ENCODE results near the gene ARHGEF28.

ARHGEF28 gene

DNA sequence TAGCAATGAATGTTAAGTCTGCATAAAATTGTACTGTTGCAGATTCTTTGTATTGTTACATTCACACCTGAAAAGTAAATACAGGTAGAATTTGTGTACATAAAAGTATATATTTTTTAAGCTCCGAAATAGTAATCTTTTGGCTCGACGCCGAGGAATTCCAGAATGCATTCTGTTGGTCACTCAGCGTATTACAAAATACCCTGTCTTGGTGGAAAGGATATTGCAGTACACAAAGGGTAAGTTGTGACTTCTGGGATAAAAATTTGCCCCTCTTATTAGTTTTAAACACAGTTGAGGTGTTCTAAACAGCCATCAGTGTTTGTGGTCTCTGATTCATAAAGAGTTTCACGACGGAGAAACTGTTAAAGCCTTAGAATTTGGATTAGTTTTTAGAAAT is 257.6 kb downstream of the ARHGEF28 start:
- no peak overlapping the region for H3K4me3 ChIP-seq (ENCODE audit: low read length)
- no peak for TF ChIP-seq ZNF274 (IDR thresholded peaks at IDR 0.05; ENCODE audit: low read depth, low read length)

DNA sequence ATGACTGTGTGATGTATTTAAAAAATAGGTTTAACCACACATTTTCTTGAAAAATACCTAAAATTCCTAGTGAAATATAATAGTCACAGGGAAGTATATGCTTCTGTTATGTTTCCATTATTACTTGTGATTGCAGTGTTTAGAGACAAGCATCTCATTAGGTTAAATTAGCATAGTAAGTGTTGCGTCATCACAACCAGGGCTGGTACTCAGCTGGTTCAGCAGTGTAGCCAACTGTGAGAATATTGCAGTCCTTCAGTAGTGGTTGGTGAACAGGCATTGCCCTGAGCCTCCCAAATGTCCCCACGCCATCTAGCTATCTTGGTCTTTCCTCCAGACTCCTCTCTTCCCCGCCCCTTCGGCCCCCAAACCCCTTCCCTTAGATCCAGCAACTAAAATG is 261.7 kb downstream of the ARHGEF28 start:
- no peak overlapping the region for H3K4me3 ChIP-seq (ENCODE audit: low read length)
- TF ChIP-seq ZNF274 (IDR thresholded peaks at IDR 0.05; ENCODE audit: low read depth, low read length): no peak

DNA sequence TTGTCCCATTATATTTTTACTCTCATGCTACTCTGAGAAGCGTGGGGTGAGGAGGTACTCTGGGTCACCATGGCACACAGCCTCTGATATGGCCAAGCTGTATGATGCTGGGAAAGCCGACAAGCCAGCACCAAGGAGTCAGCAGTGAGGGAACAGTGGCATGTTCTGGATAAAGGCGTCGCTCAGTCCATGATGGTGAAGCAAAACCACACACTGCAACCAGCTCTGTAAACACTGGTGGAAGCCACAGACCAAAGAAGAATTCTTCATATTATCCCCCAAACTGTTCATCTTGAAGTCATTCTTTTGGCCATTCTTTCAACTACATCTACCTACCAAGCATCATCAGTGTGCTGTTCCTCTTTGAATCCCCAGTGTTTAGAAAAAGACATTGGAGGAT is 264.6 kb downstream of the ARHGEF28 start:
- H3K4me3 ChIP-seq (ENCODE audit: low read length): no peak overlapping the region
- TF ChIP-seq ZNF274 (IDR thresholded peaks at IDR 0.05; ENCODE audit: low read depth, low read length): no peak

DNA sequence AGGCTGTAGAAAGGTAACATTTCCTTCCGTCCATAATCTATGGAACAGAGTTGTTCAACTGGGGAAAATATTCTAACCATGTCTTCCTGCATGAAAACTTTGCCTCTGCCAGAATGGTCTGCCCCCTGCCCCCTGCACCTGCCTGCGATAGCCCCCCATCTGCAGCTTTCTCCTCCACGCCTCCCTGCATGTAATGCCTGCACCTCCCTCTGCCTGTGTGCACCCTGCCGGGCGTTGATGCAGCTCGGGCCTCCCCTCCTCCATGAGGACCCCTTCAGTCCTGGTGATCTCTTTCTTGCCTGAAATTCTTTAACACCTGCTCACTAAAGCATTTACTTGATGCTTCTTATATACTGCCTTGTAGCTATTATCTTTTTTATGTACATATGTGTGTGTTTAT is 266.2 kb downstream of the ARHGEF28 start:
- TF ChIP-seq ZNF274 (IDR thresholded peaks at IDR 0.05; ENCODE audit: low read depth, low read length): no peak

DNA sequence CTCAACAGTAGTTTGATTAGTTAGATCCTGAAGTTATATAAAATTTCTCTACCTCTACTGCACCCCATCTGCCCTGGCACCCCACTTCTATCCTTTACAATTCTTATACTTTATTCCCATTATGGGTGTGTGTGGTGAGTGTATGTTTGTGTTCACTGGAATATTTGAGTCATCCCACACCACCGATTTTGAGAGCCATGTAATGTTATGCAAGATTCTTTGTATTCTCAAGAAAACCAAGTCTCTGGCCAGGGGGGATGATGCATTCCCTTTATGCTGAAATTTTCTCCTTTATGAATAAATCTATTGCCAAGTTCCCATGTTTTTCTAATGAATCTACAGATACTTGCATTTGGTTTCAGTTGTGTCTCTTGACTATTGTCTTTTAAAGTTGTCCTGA is 266.8 kb downstream of the ARHGEF28 start:
- no peak overlapping the region for H3K4me3 ChIP-seq (ENCODE audit: low read length)
- no peak for TF ChIP-seq ZNF274 (IDR thresholded peaks at IDR 0.05; ENCODE audit: low read depth, low read length)

More for the DNA sequence above, 266.2 kb downstream of the ARHGEF28 start:
- no peak overlapping the region for H3K4me3 ChIP-seq (ENCODE audit: low read length)

DNA sequence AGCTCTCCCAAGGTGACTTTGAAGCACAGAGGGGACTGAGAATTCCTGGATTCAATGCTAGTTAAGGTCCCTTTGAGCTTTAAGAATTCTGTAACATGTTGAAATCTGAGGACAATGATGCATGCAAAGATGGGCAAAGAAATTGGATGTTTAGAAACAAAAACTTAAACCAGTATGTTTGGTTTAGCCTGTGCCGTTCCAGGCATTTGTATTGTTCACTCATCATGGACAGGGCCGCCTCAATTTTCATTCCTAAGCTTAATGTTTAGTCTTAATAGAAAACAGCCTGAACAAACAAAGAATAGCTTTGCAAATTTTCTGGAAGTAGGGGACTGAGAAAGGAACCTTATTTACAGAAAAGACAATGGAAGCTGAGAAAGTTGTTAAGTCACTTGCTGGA is 267.8 kb downstream of the ARHGEF28 start:
- no peak overlapping the region for H3K4me3 ChIP-seq (ENCODE audit: low read length)
- TF ChIP-seq ZNF274 (IDR thresholded peaks at IDR 0.05; ENCODE audit: low read depth, low read length): no peak

DNA sequence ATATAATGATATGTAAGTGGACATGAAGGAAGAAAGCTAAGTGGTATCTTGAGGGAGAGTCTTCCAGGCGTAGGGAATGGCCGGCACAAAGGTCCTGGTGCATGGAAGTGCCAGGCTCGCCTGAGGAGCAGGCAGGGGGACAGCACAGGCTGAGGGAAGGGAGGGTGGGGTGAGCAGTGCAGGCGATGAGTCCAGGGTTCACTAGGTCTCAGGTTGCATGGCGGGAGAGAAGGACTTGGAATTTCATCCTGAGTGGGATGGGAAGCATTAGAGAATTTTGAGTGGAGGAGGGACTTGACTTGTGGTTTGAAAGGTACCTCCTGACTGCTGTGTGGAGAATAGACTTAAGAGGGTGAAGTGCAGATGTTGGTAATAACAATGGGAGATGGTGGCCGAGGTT is 268.9 kb downstream of the ARHGEF28 start:
- no peak overlapping the region for H3K4me3 ChIP-seq (ENCODE audit: low read length)
- TF ChIP-seq ZNF274 (IDR thresholded peaks at IDR 0.05; ENCODE audit: low read depth, low read length): no peak

DNA sequence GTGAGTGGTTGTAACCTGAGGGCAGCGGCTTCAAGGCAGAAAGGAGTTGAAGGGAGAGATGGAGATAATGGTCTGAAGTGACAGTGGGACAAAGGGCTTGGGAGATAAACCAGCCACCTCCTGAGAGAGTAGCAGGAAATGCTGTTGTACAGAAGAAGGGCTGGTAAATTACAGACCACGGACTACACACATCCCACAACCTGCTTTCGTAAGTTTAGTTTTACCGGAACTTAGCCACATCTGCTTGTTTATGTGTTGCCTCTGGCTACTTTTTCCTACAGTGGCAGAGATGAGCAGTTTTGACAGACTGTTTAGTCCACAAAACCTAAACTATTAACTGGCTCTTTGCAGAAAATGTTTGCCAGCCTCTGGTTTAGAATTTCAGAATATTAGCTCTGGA is 269.5 kb downstream of the ARHGEF28 start:
- no peak for TF ChIP-seq ZNF274 (IDR thresholded peaks at IDR 0.05; ENCODE audit: low read depth, low read length)
- no peak overlapping the region for H3K4me3 ChIP-seq (ENCODE audit: low read length)

DNA sequence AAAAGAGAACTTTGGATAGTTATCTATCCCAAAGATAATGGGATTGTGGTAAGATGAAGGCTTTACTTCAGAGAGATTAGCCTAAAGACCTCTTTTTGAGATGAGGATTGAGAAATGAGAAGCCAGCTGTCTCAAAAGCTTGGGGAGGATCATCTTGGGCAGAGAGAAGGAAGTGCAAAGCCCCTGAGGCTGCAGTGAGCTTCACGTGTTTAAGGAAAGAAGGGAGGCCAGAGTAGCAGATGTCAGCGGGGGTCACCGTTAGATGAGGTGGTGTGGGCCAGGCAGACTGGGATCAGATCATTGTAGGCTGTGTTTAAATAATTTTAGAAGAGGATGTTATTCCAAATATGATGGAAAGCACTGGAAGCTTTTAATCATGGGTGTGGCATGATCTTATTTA is 270.1 kb downstream of the ARHGEF28 start:
- TF ChIP-seq ZNF274 (IDR thresholded peaks at IDR 0.05; ENCODE audit: low read depth, low read length): no peak
- H3K4me3 ChIP-seq (ENCODE audit: low read length): no peak overlapping the region

DNA sequence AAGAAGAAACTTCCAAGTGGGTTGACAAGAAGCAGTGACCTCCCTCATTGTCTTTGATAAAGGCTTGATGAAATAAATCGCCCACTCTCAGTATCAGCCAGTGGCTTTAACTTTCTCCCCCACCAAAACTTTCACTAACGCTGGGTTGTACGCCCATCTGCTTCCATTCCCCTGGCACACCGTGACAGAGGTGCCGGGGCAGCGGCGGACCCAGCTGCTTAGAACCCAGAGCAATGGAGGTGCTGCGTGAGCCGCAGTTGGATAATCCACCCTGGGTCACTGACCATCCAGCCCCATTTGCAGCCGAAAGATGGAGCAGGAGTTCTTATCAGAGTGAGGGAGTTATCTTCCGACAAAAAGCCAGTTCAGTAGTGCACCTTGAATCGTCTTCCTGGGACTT is 270.7 kb downstream of the ARHGEF28 start:
- TF ChIP-seq ZNF274 (IDR thresholded peaks at IDR 0.05; ENCODE audit: low read depth, low read length): no peak
- H3K4me3 ChIP-seq (ENCODE audit: low read length): no peak overlapping the region

DNA sequence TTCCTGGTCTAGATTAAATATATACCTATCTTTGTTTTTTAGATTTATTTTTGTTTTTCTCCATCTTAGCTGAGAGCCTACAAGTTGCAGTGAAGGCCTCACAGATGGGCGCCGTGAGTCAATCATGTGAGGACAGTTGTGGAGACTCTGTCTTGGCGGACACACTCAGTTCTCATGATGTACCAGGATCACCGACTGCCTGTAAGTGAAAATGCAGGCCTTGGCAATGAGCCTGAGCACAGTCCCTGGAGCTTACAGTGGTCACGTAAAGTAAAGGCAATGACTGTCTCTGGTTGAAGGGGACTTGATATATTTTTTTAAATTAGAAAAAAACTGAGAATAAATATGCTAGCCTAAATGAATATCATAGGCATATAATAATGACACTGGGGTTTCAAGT is 271.9 kb downstream of the ARHGEF28 start:
- no peak for TF ChIP-seq ZNF274 (IDR thresholded peaks at IDR 0.05; ENCODE audit: low read depth, low read length)
- no peak overlapping the region for H3K4me3 ChIP-seq (ENCODE audit: low read length)

DNA sequence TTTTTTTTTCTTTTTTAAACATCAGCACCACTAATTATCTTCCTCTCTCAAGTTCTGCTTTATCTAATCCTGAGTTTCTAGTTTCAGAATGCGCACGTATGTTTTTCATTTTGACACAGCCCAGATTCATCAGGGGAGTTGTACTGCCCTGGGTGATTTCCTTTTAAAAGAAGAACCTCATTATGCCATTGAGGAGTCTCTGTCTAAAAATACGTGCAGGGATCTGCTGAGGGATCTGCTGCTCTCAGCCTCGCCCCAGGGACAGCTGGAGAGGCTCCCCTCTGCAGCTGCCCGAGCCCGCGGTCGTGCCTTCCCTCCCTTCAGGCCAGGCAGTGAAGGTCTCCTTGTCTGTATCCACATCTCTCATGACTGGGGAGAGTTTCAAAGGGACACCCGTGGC is 273.1 kb downstream of the ARHGEF28 start:
- no peak overlapping the region for H3K4me3 ChIP-seq (ENCODE audit: low read length)

DNA sequence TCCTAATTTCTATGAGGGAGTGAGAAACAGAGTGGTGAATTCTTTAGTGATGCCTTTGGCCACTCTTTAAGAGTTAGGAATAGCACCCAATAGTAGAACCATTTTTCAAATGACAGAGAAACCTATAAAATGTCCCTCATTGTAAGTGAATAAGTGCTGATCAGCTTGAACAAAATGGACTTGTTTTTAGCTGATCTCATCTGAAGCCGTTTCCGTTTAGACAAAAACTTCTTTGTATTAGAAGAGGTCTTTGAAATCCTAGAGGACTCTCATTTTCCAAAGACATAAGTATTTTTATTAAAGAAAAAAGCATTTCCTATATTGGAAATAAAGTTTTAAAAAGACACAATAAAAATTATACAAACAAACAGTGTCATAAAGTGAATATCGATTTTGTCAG is 273.9 kb downstream of the ARHGEF28 start:
- no peak for TF ChIP-seq ZNF274 (IDR thresholded peaks at IDR 0.05; ENCODE audit: low read depth, low read length)
- no peak overlapping the region for H3K4me3 ChIP-seq (ENCODE audit: low read length)

More for the DNA sequence above, 273.1 kb downstream of the ARHGEF28 start:
- TF ChIP-seq ZNF274 (IDR thresholded peaks at IDR 0.05; ENCODE audit: low read depth, low read length): no peak

DNA sequence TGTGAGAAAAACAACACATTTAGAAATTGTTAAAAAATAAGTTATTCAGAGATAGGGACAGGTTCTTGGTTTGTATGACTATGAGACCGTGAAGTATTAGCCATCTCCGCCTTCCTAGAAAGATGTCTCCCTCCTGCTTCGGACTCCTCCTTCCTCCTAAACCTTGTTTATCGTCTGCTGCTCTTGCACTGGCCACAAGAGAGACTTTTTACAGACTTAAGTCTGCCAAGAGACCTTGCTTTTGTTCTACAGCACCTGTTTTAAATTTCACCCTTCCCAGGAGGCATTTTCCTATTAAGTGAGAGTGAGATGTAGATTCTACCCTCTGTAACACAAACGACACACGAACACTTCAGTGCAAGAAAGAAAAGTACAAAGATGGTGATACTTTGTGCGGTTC is 274.6 kb downstream of the ARHGEF28 start:
- no peak overlapping the region for H3K4me3 ChIP-seq (ENCODE audit: low read length)
- no peak for TF ChIP-seq ZNF274 (IDR thresholded peaks at IDR 0.05; ENCODE audit: low read depth, low read length)

DNA sequence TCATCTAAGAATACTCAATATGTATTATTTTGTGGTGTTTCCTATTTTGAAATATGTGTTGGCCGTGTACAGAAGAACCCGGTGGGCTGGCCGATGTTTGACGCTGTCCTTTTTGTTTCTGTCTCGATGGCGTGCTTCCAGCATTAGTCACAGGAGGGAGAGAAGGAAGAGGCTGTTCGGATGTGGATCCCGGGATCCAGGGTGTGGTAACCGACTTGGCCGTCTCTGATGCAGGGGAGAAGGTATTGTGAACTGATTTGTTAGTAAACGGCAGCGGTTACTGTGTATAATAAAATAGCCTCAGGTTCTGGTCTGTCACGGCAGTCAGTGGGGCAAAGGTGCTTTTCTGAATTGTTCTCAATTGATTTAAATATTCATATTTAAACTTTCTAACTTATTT is 275.0 kb downstream of the ARHGEF28 start:
- TF ChIP-seq ZNF274 (IDR thresholded peaks at IDR 0.05; ENCODE audit: low read depth, low read length): no peak

DNA sequence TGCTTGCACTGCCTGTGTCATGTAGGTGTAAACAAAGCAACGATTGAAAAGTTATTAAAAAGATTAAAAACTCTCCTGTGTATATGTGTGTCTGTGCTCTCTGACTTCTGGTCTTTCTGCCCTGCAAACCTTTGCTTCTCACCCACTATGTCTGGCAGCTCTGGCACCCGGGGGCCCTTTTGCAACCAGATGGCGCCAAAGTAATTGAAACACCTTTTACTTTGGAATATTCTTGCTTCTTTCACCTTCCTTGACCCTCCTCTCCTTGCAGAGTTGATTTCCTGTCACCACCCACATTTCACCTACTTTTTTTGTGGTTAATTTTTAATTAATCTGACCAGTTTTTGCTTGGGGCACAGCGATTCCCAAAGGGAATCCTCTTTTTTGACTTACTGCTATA is 275.5 kb downstream of the ARHGEF28 start:
- no peak for TF ChIP-seq ZNF274 (IDR thresholded peaks at IDR 0.05; ENCODE audit: low read depth, low read length)
- no peak overlapping the region for H3K4me3 ChIP-seq (ENCODE audit: low read length)

More for the DNA sequence above, 275.0 kb downstream of the ARHGEF28 start:
- no peak overlapping the region for H3K4me3 ChIP-seq (ENCODE audit: low read length)

Data from GM08714 (cell line).